B cell (primary cell): ENCODE results near the gene PEX14. TPM values are rescaled to one million over a fixed set of nuclear protein-coding genes. Genes with fewer than 3 reads are reported as not detected.

Experiments
- ATAC-seq: fragments of 200-7000 bp; cut with Tn5 transposase; one replicate; pipeline ENCODE4 v1.10.0; 2021; ENCODE audit warnings: low read depth, mild to moderate bottlenecking, moderate number of reproducible peaks, moderate library complexity
- CTCF ChIA-PET: fragments of 350-600 bp; sonication (Branson Sonifier 250); formaldehyde crosslinking; loops from one replicate; lab custom pipeline; 2021; ENCODE audit warnings: antibody characterized with exemption, inconsistent platforms; lab: Charles Lee
- POLR2A ChIA-PET: fragments of 350-600 bp; sonication (Branson Sonifier 250); formaldehyde crosslinking; loops from one replicate; lab custom pipeline; 2021; ENCODE audit warnings: antibody characterized with exemption; lab: Charles Lee
- DNase-seq: peaks from one replicate; pipeline ENCODE4 v3.0.0; 2013
- H2AFZ ChIP-seq: 2 replicates; pipeline ENCODE4 v1.6.1; 2012; ENCODE audit warnings: mild to moderate bottlenecking, low read depth, low read length; ENCODE audit not compliant: insufficient read depth, poor library complexity, severe bottlenecking
- H3K27ac ChIP-seq, 2 donors: 1 replicate in 1 of 2; 2 replicates in 1 of 2; pipeline ENCODE4 v1.5.1; 2012 to 2013; ENCODE audit warnings: low read length in 2 of 2, mild to moderate bottlenecking in 2 of 2, moderate library complexity in 1 of 2
- H3K27me3 ChIP-seq, 4 experiments: fragments of 200-600 bp in 1 of 4; sonication (generic) in 1 of 4; replicated peaks in 1 of 4; 1 replicate in 2 of 4; 2 replicates in 2 of 4; pipeline versions ENCODE4 v1.6.1 to v1.7.0; 2013 to 2016; ENCODE audit warnings: low read length in 3 of 4, mild to moderate bottlenecking in 2 of 4, mixed read lengths in 1 of 4, moderate library complexity in 1 of 4; ENCODE audit not compliant: insufficient read depth in 4 of 4, control insufficient read depth in 3 of 4; ENCODE audit errors: control extremely low read depth in 1 of 4
- H3K36me3 ChIP-seq, 2 experiments: replicated peaks in 1 of 2; 1 replicate in 1 of 2; 2 replicates in 1 of 2; pipeline versions ENCODE4 v1.6.1 to v1.7.1; 2013; ENCODE audit warnings: low read length in 1 of 2; ENCODE audit not compliant: insufficient read depth in 2 of 2, control insufficient read depth in 1 of 2; ENCODE audit errors: control extremely low read depth in 1 of 2, extremely low read depth in 1 of 2
- H3K4me1 ChIP-seq, 2 donors: fragments of 200-600 bp in 1 of 2; sonication (generic) in 1 of 2; 1 replicate in 1 of 2; 2 replicates in 1 of 2; pipeline versions ENCODE4 v1.5.1 to v1.6.1; 2013 to 2017; ENCODE audit warnings: low read length in 2 of 2; ENCODE audit not compliant: control insufficient read depth in 2 of 2, insufficient read depth in 2 of 2
- H3K4me2 ChIP-seq: replicated peaks from 2 replicates; pipeline ENCODE3; 2012; ENCODE audit warnings: mild to moderate bottlenecking, low read depth, low read length; ENCODE audit not compliant: poor library complexity, severe bottlenecking
- H3K4me3 ChIP-seq, 5 experiments: fragments of 200-600 bp in 1 of 5; sonication (generic) in 1 of 5; 1 replicate in 3 of 5; 2 replicates in 2 of 5; pipeline versions ENCODE4 v1.5.1 to v1.7.0; 2011 to 2016; ENCODE audit warnings: low read length in 4 of 5, mild to moderate bottlenecking in 4 of 5, low read depth in 2 of 5, control low read depth in 1 of 5, moderate library complexity in 1 of 5; ENCODE audit not compliant: insufficient read depth in 1 of 5; ENCODE audit errors: control extremely low read depth in 1 of 5, extremely low read depth in 1 of 5
- H3K79me2 ChIP-seq: fragments of 200-600 bp; sonication (generic); one replicate; pipeline ENCODE4 v1.6.0; 2016; ENCODE audit warnings: low read length; ENCODE audit not compliant: control insufficient read depth, insufficient read depth
- H3K9ac ChIP-seq: fragments of 200-600 bp; sonication (generic); 2 replicates; pipeline ENCODE4 v1.6.1; 2017; ENCODE audit warnings: mild to moderate bottlenecking, low read length, moderate library complexity
- H3K9me3 ChIP-seq, 3 donors: one replicate each; pipeline versions ENCODE4 v1.6.1 to v1.7.1; 2013; ENCODE audit warnings: low read length in 2 of 3; ENCODE audit not compliant: control insufficient read depth in 2 of 3, insufficient read depth in 1 of 3; ENCODE audit errors: control extremely low read depth in 1 of 3
- H4K20me1 ChIP-seq: 2 replicates; pipeline ENCODE4 v1.6.0; 2012; ENCODE audit warnings: mild to moderate bottlenecking, low read length; ENCODE audit not compliant: insufficient read depth, control insufficient read depth, poor library complexity, severe bottlenecking
- H3K27ac Mint-ChIP-seq: one replicate; pipeline ENCODE4 v1.8.0; 2021; ENCODE audit warnings: mixed read lengths
- H3K27me3 Mint-ChIP-seq: one replicate; pipeline ENCODE4 v1.8.0; 2021; ENCODE audit warnings: mixed read lengths
- H3K4me1 Mint-ChIP-seq: one replicate; pipeline ENCODE4 v1.8.0; 2021; ENCODE audit warnings: mixed read lengths
- H3K4me3 Mint-ChIP-seq: one replicate; pipeline ENCODE4 v1.8.0; 2021; ENCODE audit warnings: mixed read lengths
- H3K9me3 Mint-ChIP-seq: one replicate; pipeline ENCODE4 v1.8.0; 2022; ENCODE audit warnings: mixed read lengths; ENCODE audit not compliant: insufficient read depth
- EZH2 ChIP-seq: IDR thresholded peaks from 2 replicates; pipeline ENCODE4 v1.6.1; 2012; ENCODE audit warnings: borderline replicate concordance, low read depth, mild to moderate bottlenecking, moderate library complexity, low read length; ENCODE audit not compliant: insufficient read depth, poor library complexity, severe bottlenecking
- WGBS: methylation state at CpG from one replicate; pipeline ENCODE4 v1.1.5; 2013; ENCODE audit warnings: missing lambda C conversion rate; ENCODE audit not compliant: insufficient coverage; 5-methylcytosine and 5-hydroxymethylcytosine counted together
- intact Hi-C: fragments of 100-400 bp; cut with micrococcal nuclease; formaldehyde crosslinking; loops from one replicate; pipeline ENCODE4 v1.10.0; 2022
- polyA plus RNA-seq: library from polyadenylated mRNA; depleted of rRNA; stranded (reverse); fragments of >200 nt; gene quantifications from 2 replicates; pipeline ENCODE4 v1.2.3, GENCODE V29; 2012
- total RNA-seq, 2 donors: library from RNA; stranded (reverse); fragments of 120-200 nt in 1 of 2; gene quantifications; 1 replicate in 1 of 2; 2 replicates in 1 of 2; pipeline versions ENCODE4 v1.2.3 to v1.2.4, GENCODE V29; 2013 to 2022
- TF ChIP-seq, protein P1 (sequence below): fragments of 200-600 bp; IDR thresholded peaks from one replicate; pipeline ENCODE4 v1.8.0; 2022; ENCODE audit warnings: antibody characterized with exemption, mild to moderate bottlenecking

PEX14 gene
- total and polyA plus RNA-seq, 2 donors (not counting 1 experiment from before 2014, with no cell fraction given), result 14.1 to 19.3 TPM

DNA sequence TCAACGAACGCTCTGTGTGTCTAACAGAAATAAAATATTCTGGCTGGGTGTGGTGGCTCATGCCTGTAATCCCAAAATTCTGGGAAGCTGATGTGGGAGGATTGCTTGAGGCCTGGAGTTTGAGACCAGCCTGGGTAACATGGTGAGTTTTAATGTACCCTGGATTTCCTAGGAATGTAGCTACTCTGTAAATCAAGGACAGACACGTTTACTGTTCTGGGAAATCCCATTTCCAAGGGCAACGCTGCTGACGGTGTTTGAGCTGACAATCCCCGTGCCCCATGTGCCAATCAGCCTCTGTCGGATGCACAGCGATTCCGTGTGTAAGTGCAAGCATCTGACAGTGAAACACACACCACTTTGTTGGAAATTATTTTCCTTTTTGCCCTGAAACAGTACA lies 16.9 kb upstream of the PEX14 start:
- Histone ChIP-seq H3K27me3 (no peaks in the 10 kb centered on the region), H3K27ac (no peak overlapping the region), H2AFZ (no peak overlapping the region), H3K4me3 (no peak overlapping the region), H3K9me3 (peaks cover 0 to 8% (median 0%) of the 10 kb centered on the region in 3 donors), H3K9ac (no peak overlapping the region), H3K4me2 (no peak overlapping the region), H3K79me2 (no peaks in the 10 kb centered on the region), H3K36me3 (peaks cover 3 to 18% of the 10 kb centered on the region in 2 experiments), H3K4me1 (peaks cover 0 to 3% of the 10 kb centered on the region in 2 donors), H4K20me1 (no peaks in the 10 kb centered on the region)
- TF ChIP-seq, protein P1, sequence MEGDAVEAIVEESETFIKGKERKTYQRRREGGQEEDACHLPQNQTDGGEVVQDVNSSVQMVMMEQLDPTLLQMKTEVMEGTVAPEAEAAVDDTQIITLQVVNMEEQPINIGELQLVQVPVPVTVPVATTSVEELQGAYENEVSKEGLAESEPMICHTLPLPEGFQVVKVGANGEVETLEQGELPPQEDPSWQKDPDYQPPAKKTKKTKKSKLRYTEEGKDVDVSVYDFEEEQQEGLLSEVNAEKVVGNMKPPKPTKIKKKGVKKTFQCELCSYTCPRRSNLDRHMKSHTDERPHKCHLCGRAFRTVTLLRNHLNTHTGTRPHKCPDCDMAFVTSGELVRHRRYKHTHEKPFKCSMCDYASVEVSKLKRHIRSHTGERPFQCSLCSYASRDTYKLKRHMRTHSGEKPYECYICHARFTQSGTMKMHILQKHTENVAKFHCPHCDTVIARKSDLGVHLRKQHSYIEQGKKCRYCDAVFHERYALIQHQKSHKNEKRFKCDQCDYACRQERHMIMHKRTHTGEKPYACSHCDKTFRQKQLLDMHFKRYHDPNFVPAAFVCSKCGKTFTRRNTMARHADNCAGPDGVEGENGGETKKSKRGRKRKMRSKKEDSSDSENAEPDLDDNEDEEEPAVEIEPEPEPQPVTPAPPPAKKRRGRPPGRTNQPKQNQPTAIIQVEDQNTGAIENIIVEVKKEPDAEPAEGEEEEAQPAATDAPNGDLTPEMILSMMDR, result no peak
- TF ChIP-seq EZH2, result no peak
- Mint-ChIP-seq H3K4me3 (no peak overlapping the region), H3K27ac (no peak overlapping the region), H3K9me3 (no peaks in the 10 kb centered on the region), H3K4me1 (peaks cover 3% of the 10 kb centered on the region), H3K27me3 (no peaks in the 10 kb centered on the region)
- intact Hi-C loops, result no loop called here
- WGBS, result 95% methylated on average over 8 of the region's 9 CpGs
- DNase-seq (no peak), ATAC-seq (no peak)
- POLR2A ChIA-PET, result no interaction called here
- CTCF ChIA-PET, result interaction anchor here (1.6 kb wide), 1 partner anchor 29 kb away, joined by 4 read pairs; no protein-coding TSS in a partner anchor

DNA sequence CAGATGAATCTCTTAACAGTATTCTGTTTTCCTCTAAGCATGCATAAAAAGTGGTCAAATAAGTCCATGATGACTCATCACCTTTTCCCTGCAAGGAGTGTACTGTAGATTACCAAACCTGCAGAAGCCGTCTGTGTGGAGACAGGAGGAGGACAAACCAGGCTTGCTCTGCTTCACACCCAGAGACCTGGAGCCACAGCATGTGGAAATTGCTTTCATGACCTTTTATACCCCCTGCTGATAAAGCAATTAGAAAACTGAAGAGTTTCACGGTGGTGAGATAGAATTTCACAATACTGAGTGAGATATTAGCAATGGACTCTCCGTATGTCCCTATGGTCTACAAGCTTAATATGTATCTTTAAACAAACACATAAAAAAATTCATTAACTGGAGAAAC lies 15.6 kb upstream of the PEX14 start:
- ATAC-seq (no peak), DNase-seq (no peak)
- Histone ChIP-seq H2AFZ (no peak overlapping the region), H3K27me3 (no peaks in the 10 kb centered on the region), H3K4me1 (peaks cover 0 to 3% of the 10 kb centered on the region in 2 donors), H3K27ac (no peak overlapping the region), H3K9me3 (peaks cover 0 to 7% (median 0%) of the 10 kb centered on the region in 3 donors), H4K20me1 (no peaks in the 10 kb centered on the region), H3K4me3 (no peak overlapping the region), H3K79me2 (no peaks in the 10 kb centered on the region), H3K36me3 (peaks cover 3 to 24% of the 10 kb centered on the region in 2 experiments), H3K9ac (no peak overlapping the region), H3K4me2 (no peak overlapping the region)
- WGBS, result 88% methylated on average over 1 of the region's 3 CpGs
- intact Hi-C loops, result no loop called here
- H3K9me3 Mint-ChIP-seq, result no peaks in the 10 kb centered on the region
- peaks cover 3% of the 10 kb centered on the region for H3K4me1 Mint-ChIP-seq
- no peaks in the 10 kb centered on the region for H3K27me3 Mint-ChIP-seq
- H3K27ac Mint-ChIP-seq, result no peak overlapping the region
- CTCF ChIA-PET, result no interaction called here
- POLR2A ChIA-PET, result no interaction called here
- TF ChIP-seq, protein P1, result no peak
- no peak for TF ChIP-seq EZH2
- H3K4me3 Mint-ChIP-seq, result no peak overlapping the region
